GM19397 (cell line): ENCODE data around the gene THBD.

Source experiments
- ATAC-seq: cut with Tn5 transposase; IDR thresholded peaks from one replicate; pipeline ENCODE4 v1.9.1; 2021; ENCODE audit warnings: mild to moderate bottlenecking, moderate library complexity; ENCODE audit not compliant: unreplicated experiment

The THBD gene

DNA sequence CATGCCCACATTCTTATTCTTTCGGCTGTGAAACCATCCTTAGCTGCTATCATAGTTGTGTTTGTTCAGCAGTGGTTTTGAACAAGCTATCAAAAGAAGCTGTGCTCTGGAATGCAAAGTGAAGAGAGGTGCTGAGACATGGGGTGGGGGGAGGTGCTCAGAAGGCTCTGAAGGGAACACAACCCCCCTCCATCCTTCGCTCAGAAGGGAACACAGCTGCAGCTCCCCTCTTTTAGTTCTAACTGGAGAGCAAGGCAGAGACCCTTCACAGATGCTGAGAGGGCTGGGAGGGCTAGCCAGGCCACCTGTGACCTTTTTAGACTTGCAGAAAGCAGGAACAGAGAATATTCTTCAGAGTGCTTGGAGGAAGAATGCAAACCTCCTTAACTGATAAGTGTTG lies 32.0 kb downstream of the THBD start:
- no peak for ATAC-seq

- ATAC-seq: no peak
Observed at GRCh38 chr20:23013429-23013828, 36.0 kb downstream of the THBD start.

DNA sequence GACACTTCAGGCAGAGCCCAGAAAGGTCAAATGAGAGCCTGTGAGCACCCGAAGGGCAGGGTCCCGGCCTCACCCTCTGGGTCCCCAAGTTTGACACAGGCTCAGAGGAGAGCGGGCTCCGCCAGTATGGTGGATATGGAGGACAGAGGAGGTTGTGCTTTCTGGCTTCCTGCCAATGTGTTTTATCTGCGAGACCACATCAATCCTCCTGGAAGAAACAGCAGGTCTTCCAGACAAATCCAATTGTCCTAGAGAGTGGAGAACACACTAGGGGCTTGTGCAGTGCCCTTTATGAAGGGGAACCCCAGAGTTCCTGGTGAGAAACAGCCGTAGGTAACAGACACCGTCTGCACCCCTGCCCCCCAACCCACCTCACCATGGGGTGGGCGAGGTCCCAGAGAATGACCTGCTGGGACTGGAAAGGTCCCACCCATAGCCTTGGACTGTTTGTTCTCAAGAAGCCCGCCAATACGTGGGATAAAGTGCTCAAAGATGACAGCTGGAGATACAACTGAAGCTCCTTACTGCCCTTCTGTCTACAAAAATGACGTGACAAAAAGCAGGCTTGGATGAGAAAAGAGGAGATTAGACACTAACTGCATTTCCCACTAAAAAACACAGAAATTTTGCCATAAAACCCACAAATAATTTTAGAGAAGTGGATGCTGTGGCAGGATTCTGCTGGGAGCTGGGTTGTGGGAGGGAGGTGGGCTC lies 38.3 kb downstream of the THBD start:
- ATAC-seq: no peak

DNA sequence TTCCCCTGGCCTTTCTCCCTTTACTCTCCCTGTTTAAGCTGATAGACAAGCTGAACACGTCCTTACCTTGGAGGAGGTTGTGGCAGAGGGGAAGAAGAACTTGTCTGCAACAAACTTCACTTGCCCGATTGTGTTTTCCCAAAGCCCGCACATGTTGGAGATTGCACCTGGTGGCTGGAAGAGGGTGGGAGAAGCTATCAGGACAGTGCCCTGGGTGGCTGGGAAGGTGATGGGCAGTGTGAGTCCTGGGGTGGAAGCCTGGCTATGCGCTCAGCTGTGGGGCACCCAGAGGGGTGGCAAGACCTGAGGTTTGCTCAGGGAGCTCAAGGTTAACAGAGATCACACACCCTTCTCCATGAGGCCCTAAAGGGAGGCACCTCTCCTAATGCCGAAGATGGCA lies 39.4 kb downstream of the THBD start:
- no peak for ATAC-seq

DNA sequence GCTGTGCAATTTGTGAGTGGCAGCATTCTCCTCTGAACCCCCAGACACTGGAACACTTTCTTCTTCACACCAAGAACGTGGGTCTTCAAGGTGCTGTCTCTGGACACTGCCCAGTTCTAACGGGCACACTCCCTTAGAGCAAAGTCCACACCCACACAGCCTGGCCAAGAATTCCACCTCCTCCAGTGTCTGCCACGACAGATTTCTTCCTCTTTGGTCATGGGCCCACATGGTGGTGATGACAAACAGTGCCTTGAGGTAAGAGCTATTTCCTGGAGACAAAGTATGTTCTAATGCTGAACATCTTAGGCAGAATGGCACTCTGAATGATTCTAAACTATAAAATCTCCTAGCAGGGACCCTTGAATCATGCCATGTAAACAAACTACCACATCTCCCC lies 39.8 kb downstream of the THBD start:
- ATAC-seq: no peak

DNA sequence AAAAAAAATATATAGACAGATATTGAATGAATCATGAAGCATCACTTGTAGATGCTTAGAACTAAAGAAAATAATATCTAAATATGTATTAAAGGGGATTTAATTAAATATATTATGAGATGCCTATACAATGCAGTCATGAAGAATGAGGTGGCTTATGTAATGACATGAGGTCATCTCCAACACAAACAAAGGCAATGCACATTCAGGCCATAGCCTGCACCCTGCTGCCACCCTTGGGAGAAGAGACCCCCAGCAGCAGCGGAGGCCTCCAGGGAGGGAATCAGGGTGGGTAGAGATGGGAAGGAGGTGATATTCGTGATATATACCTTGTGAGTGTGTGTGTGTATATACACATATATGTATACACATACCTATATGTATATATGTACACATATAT lies 40.8 kb downstream of the THBD start:
- ATAC-seq: no peak

GRCh38 chr20:23007886-23008655 lies 41.4 kb downstream of the THBD start:
- no peak for ATAC-seq

DNA sequence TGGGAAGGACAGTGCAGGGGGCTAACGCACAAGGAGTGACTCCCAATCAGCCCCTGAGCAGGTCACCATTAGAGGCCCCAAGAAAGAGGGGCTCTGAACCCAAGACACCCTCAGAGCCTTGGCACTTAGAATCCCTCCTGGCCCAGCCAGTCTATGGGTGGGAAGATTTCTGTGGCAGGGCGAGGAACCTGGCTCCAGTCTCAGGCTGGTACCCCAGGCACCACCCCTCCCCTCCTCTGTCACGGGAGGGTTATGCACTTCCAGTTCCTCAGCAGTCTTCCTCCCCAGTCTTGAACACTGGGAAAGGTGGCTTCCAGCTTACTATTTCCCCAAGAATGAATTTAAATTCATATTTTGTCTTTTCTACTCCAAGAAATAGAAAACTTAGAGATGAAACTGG lies 42.0 kb downstream of the THBD start:
- ATAC-seq: no peak

GRCh38 chr20:23005776-23006175 lies 43.7 kb downstream of the THBD start:
- no peak for ATAC-seq

DNA sequence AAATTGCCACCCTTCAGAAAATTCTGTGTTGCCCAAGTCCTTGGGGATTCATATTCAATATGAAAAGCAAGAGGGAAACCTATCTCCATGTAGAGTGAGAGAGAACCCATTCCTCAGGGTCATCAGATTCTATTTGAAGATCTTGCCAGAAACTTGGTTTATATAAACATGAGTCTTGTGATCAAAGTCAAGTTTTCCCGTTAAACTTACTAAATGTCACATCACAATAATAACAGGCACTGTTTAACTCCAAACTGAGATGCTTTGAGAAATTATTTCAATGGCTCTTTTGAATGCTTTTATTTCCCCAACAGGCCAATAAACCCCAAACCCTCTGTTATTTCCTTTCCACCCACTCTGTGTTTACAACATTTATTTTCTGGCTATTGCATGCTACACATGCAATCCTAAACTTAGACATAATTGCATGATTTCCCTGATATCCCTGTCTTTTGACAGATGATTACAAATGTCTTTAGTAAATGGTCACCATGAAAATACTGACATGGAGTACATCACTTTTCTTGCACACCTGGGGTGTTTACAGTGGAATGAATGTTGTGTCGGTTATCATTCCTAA lies 45.5 kb downstream of the THBD start:
- ATAC-seq: no peak

GRCh38 chr20:23003077-23003635 lies 46.3 kb downstream of the THBD start:
- no peak for ATAC-seq

DNA sequence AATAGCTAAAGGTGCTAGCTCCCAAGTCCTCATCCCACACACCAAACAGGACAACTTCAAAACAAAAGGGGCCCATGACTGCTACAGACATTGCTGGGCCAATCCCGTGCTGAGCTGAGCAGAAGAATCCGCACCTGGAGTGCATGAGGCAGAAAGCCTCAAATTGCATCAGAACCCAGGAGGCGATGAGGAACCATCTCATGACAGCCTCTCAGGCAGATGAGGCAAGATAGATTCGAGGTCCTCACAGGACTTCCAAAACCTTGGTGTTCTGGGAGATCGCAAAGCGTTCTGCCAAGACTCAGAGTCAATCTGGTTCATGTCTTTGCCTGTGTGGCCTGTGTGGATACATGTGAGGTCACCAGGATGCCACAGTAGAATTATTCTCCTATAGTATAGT lies 47.2 kb downstream of the THBD start:
- ATAC-seq: no peak

DNA sequence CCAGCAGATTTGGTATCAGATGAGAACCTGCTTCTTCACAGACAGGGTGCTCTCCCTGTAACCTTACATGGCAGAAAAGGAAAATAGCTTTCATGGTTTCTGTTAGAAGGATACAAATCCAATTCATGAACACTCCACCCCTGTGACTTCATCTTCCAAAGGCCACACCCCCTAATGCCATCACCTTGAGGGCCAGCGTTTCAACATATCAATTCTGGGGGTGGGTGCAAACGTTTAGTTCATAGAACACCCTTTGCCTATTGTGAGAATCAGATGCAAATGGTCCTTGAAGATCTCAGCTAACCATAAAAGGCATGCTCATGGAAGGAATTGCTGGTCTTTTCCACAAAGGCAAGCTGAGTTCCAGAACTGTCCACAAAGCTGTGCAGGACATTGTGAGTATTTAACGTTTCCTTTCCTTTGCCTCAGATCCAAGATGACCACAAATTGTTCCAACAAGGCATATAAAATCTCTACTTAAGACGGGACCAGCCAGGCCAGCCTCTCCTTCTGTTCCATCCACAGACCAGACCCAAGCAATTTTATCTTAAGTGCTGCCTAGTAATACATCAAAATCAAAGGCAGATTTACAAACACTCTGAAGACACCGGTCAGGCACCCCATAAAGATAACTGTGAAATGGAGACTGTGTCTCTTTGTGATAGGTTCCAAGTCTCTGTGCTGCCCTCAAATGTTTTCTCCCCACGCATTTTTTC lies 49.1 kb downstream of the THBD start:
- no peak for ATAC-seq

DNA sequence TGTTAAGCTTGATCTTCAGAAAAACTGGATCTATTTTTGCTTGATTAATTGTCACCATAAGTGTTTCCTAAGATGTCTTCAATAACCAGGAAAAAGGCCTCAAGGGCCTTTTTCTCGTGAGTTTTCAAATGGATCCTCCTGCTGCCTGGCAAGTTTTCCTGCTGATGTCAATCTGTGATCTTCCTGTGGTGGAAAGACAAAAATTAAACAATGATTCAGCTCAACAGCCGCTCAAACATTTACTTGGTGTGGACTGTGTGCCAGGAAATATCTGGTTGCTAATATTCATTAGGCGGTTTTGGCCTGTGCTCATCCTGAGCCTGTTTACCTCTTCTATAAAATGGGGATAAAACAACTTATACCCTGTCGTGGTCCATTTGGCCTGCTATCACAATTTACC lies 49.7 kb downstream of the THBD start:
- ATAC-seq: no peak

DNA sequence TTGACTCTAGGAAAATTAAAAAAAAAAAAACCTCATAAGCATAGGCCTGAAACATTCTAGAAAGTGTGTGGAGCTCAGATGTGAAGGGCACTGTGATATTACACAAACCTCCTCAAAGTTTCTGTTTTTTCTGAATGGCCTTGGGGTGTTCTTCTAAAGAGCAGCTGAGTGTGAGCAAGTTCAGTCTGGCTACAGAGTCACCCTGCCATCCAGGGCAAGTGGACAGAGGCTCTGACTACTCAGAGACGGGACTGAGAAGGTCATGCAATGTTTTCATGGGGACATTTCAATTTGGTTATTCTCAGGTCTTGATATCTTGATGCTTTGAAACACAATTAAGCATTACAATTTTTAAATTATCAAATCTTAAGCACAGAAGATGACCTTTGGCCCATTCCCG lies 51.0 kb downstream of the THBD start:
- no peak for ATAC-seq

DNA sequence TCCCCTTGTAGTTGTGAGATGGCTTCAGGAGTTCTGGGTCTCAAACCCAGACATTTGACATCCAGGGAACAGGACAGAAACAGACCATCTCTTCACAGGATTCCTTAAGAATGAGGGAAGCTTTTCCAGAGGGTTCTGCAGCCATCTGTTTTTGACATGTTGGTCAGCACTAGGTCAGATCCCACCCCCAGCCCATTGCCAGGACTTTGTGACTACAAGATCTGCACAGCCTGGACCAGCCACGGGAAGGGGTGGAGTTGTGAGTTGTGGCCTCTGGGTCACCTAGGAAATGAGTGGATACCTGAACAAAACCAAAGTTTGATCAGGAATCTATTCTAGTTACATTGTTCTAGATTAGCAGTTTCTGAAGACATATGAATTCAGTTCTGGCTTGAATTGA lies 53.5 kb downstream of the THBD start:
- no peak for ATAC-seq
